ENCODE measurements around the gene COMMD1. TPM values are rescaled to one million over a fixed set of nuclear protein-coding genes. Genes with fewer than 3 reads are reported as not detected.

The COMMD1 gene
- polyA plus RNA-seq, 1 donor (not counting 4 experiments of a cell fraction or from before 2014, with no cell fraction given), result 44.8 TPM

- Histone ChIP-seq H3K9me3 (ENCODE audit: control insufficient read depth, low read depth, low read length) (no peaks in the 10 kb centered on the region), H3K4me3 (ENCODE audit: control insufficient read depth in 2 of 3, extremely low read depth in 1 of 3, insufficient read depth in 2 of 3, low read depth in 1 of 3, low read length in 3 of 3) (no peak overlapping the region), H3K9me1 (ENCODE audit: control insufficient read depth, extremely low read depth, insufficient read depth, low read length) (no peaks in the 10 kb centered on the region), H3K79me2 (ENCODE audit: control insufficient read depth, insufficient read depth, low read length) (no peaks in the 10 kb centered on the region), H3K27ac (ENCODE audit: control insufficient read depth, insufficient read depth, low read length) (no peak overlapping the region), H3K36me3 (ENCODE audit: control insufficient read depth in 2 of 2, extremely low read depth in 1 of 2, insufficient read depth in 2 of 2, low read length in 2 of 2) (no peaks in the 10 kb centered on the region), H2AFZ (ENCODE audit: control insufficient read depth, low read length) (no peak overlapping the region), H3K4me1 (ENCODE audit: control insufficient read depth, extremely low read depth, insufficient read depth, low read length) (peaks cover 4% of the 10 kb centered on the region), H3K27me3 (ENCODE audit: control insufficient read depth, extremely low read depth, insufficient read depth, low read length) (no peaks in the 10 kb centered on the region), H3K9ac (ENCODE audit: control insufficient read depth, extremely low read depth, insufficient read depth, low read length) (no peak overlapping the region), H3K4me2 (ENCODE audit: control insufficient read depth, extremely low read depth, insufficient read depth, low read depth, low read length) (no peak overlapping the region), H4K20me1 (ENCODE audit: control insufficient read depth, extremely low read depth, insufficient read depth, low read length) (no peaks in the 10 kb centered on the region)
- no peak for FAIRE-seq
- DNase-seq (ENCODE audit: low read depth, low spot score), result no peak
- TF ChIP-seq CTCF (optimal IDR thresholded peaks at IDR 0.05 in 1 of 3, IDR thresholded peaks at IDR 0.05 in 1 of 3, conservative IDR thresholded peaks at IDR 0.05 in 1 of 3; ENCODE audit: extremely low read depth in 1 of 3, insufficient read depth in 2 of 3, low read length in 3 of 3), result no peak
- TF ChIP-seq EZH2 (IDR thresholded peaks at IDR 0.05; ENCODE audit: low read length), result no peak
- dilution Hi-C loops (cut with MboI; ENCODE audit: extremely low pct_ligation_motif_present, low sequenced_read_pairs), result no loop called here
These were observed 150.9 kb downstream of the COMMD1 start for GRCh38 chr2:62056341-62056740.

- Histone ChIP-seq H3K4me3 (ENCODE audit: control insufficient read depth in 2 of 3, extremely low read depth in 1 of 3, insufficient read depth in 2 of 3, low read depth in 1 of 3, low read length in 3 of 3) (no peak overlapping the region), H3K9me1 (ENCODE audit: control insufficient read depth, extremely low read depth, insufficient read depth, low read length) (no peaks in the 10 kb centered on the region), H3K4me2 (ENCODE audit: control insufficient read depth, extremely low read depth, insufficient read depth, low read depth, low read length) (no peak overlapping the region), H3K36me3 (ENCODE audit: control insufficient read depth in 2 of 2, extremely low read depth in 1 of 2, insufficient read depth in 2 of 2, low read length in 2 of 2) (no peaks in the 10 kb centered on the region), H3K9ac (ENCODE audit: control insufficient read depth, extremely low read depth, insufficient read depth, low read length) (no peak overlapping the region), H4K20me1 (ENCODE audit: control insufficient read depth, extremely low read depth, insufficient read depth, low read length) (no peaks in the 10 kb centered on the region), H2AFZ (ENCODE audit: control insufficient read depth, low read length) (no peak overlapping the region), H3K4me1 (ENCODE audit: control insufficient read depth, extremely low read depth, insufficient read depth, low read length) (no peaks in the 10 kb centered on the region), H3K27me3 (ENCODE audit: control insufficient read depth, extremely low read depth, insufficient read depth, low read length) (no peaks in the 10 kb centered on the region), H3K9me3 (ENCODE audit: control insufficient read depth, low read depth, low read length) (no peaks in the 10 kb centered on the region), H3K79me2 (ENCODE audit: control insufficient read depth, insufficient read depth, low read length) (no peaks in the 10 kb centered on the region), H3K27ac (ENCODE audit: control insufficient read depth, insufficient read depth, low read length) (no peak overlapping the region)
- DNase-seq (ENCODE audit: low read depth, low spot score) (no peak), FAIRE-seq (no peak)
- no peak for TF ChIP-seq CTCF (optimal IDR thresholded peaks at IDR 0.05 in 1 of 3, IDR thresholded peaks at IDR 0.05 in 1 of 3, conservative IDR thresholded peaks at IDR 0.05 in 1 of 3; ENCODE audit: extremely low read depth in 1 of 3, insufficient read depth in 2 of 3, low read length in 3 of 3)
- TF ChIP-seq EZH2 (IDR thresholded peaks at IDR 0.05; ENCODE audit: low read length), result no peak
- dilution Hi-C loops (cut with MboI; ENCODE audit: extremely low pct_ligation_motif_present, low sequenced_read_pairs), result no loop called here
These were observed 159.8 kb downstream of the COMMD1 start for GRCh38 chr2:62065243-62065642.
